HG03095 (cell line): ENCODE measurements around the gene TPCN1.

Source experiments
- ATAC-seq: cut with Tn5 transposase; IDR thresholded peaks from one replicate; pipeline ENCODE4 v1.9.1; 2021; ENCODE audit warnings: moderate library complexity; ENCODE audit not compliant: unreplicated experiment

TPCN1 gene

GRCh38 chr12:113257564-113257963 lies 36.3 kb downstream of the TPCN1 start:
- no peak for ATAC-seq

- no peak for ATAC-seq
Measured at GRCh38 chr12:113260127-113260526, 38.9 kb downstream of the TPCN1 start.

GRCh38 chr12:113260636-113261300 lies 39.5 kb downstream of the TPCN1 start:
- no peak for ATAC-seq

GRCh38 chr12:113261847-113262470 lies 40.7 kb downstream of the TPCN1 start:
- no peak for ATAC-seq

- no peak for ATAC-seq
Measured at GRCh38 chr12:113262710-113263109, 41.4 kb downstream of the TPCN1 start.

- no peak for ATAC-seq
Measured at GRCh38 chr12:113263431-113263963, 42.2 kb downstream of the TPCN1 start.

- ATAC-seq: no peak
Measured at GRCh38 chr12:113266106-113266895, 45.0 kb downstream of the TPCN1 start.

- ATAC-seq: no peak
Measured at GRCh38 chr12:113267621-113268020, 46.4 kb downstream of the TPCN1 start.

- no peak for ATAC-seq
Measured at GRCh38 chr12:113268136-113268535, 46.9 kb downstream of the TPCN1 start.

- no peak for ATAC-seq
Measured at GRCh38 chr12:113268621-113269020, 47.4 kb downstream of the TPCN1 start.

GRCh38 chr12:113269257-113269943 lies 48.1 kb downstream of the TPCN1 start:
- no peak for ATAC-seq

- ATAC-seq: no peak
Measured at GRCh38 chr12:113270709-113271009, 49.4 kb downstream of the TPCN1 start.

GRCh38 chr12:113271466-113271852 lies 50.2 kb downstream of the TPCN1 start:
- no peak for ATAC-seq

GRCh38 chr12:113271853-113272561 lies 50.7 kb downstream of the TPCN1 start:
- ATAC-seq: no peak

- no peak for ATAC-seq
Measured at GRCh38 chr12:113273053-113273725, 51.9 kb downstream of the TPCN1 start.

GRCh38 chr12:113274848-113275247 lies 53.6 kb downstream of the TPCN1 start:
- no peak for ATAC-seq

GRCh38 chr12:113276306-113276705 lies 55.0 kb downstream of the TPCN1 start:
- no peak for ATAC-seq

GRCh38 chr12:113276946-113277500 lies 55.8 kb downstream of the TPCN1 start:
- ATAC-seq: no peak

- ATAC-seq: no peak
Measured at GRCh38 chr12:113277511-113277910, 56.2 kb downstream of the TPCN1 start.

GRCh38 chr12:113278141-113278540 lies 56.9 kb downstream of the TPCN1 start:
- ATAC-seq: no peak
